Esophagus muscularis mucosa (tissue), 4 donors: ENCODE data around the gene LRMDA. TPM values are rescaled to one million over a fixed set of nuclear protein-coding genes. Genes with fewer than 3 reads are reported as not detected.

Source experiments
- DNase-seq: peaks from one replicate; pipeline ENCODE4 v3.0.0-alpha.2; 2017; ENCODE audit errors: extremely low spot score
- H3K27ac ChIP-seq, 4 donors: fragments of 200-600 bp; sonication (generic); replicated peaks in 1 of 4; 1 replicate in 3 of 4; 2 replicates in 1 of 4; pipeline ENCODE4 v1.5.1; 2016 to 2019; ENCODE audit warnings: mild to moderate bottlenecking in 1 of 4
- H3K27me3 ChIP-seq, 4 donors: fragments of 200-600 bp; sonication (generic); one replicate each; pipeline versions ENCODE4 v1.5.1 to v1.6.0; 2016 to 2019
- H3K36me3 ChIP-seq, 4 donors: fragments of 200-600 bp; sonication (generic); one replicate each; pipeline ENCODE4 v1.5.1; 2016 to 2019
- H3K4me1 ChIP-seq, 4 donors: fragments of 200-600 bp; sonication (generic); one replicate each; pipeline ENCODE4 v1.5.1; 2016 to 2019
- H3K4me3 ChIP-seq, 4 donors: fragments of 200-600 bp; sonication (generic); 1 replicate in 2 of 4; 2 replicates in 2 of 4; pipeline ENCODE4 v1.5.1; 2016 to 2019; ENCODE audit warnings: mild to moderate bottlenecking in 4 of 4, moderate library complexity in 1 of 4
- H3K9me3 ChIP-seq, 4 donors: fragments of 200-600 bp; sonication (generic); 1 replicate in 3 of 4; 2 replicates in 1 of 4; pipeline ENCODE4 v1.5.1; 2016 to 2019
- EP300 ChIP-seq: sonication (generic); formaldehyde crosslinking; IDR thresholded peaks from one replicate; pipeline ENCODE4 v1.6.1; 2017; ENCODE audit warnings: antibody characterized with exemption
- POLR2A ChIP-seq: fragments of 450-650 bp; IDR thresholded peaks from one replicate; pipeline ENCODE4 v1.6.1; 2017; ENCODE audit warnings: antibody characterized with exemption, moderate library complexity, mild to moderate bottlenecking, low read depth
- POLR2AphosphoS5 ChIP-seq, 2 donors: sonication (generic); formaldehyde crosslinking; IDR thresholded peaks; one replicate each; pipeline ENCODE4 v1.6.1; 2017; ENCODE audit warnings: antibody characterized with exemption in 2 of 2
- WGBS: methylation state at CpG from one replicate; pipeline ENCODE4 v1.1.5; 2018; 5-methylcytosine and 5-hydroxymethylcytosine counted together
- intact Hi-C: fragments of 100-400 bp; cut with DNase I; formaldehyde crosslinking; loops from one replicate; pipeline ENCODE4 v1.15.1; 2023
- total RNA-seq, 4 donors: library from RNA; depleted of rRNA; stranded (reverse); fragments of >200 nt; gene quantifications; one replicate each; pipeline versions ENCODE4 v1.1.0 to v1.2.1, GENCODE V29; 2016
- TF ChIP-seq, protein P1 (sequence below), 3 experiments: fragments of 200-600 bp in 2 of 3; fragments of 450-650 bp in 1 of 3; sonication (generic) in 2 of 3; IDR thresholded peaks; one replicate each; pipeline ENCODE4 v1.5.1; 2017 to 2019; ENCODE audit warnings: antibody characterized with exemption in 3 of 3, mild to moderate bottlenecking in 2 of 3, moderate library complexity in 1 of 3

LRMDA gene
- total RNA-seq, 4 donors from 2014 or later, result 14.3 to 34.9 (median 26.5) TPM

GRCh38 chr10:76382381-76382851 is 951.0 kb downstream of the LRMDA start:
- Histone ChIP-seq H3K27me3 (no peaks in the 10 kb centered on the region), H3K4me3 (no peak overlapping the region), H3K27ac (no peak overlapping the region), H3K36me3 (no peaks in the 10 kb centered on the region), H3K4me1 (no peaks in the 10 kb centered on the region), H3K9me3 (no peaks in the 10 kb centered on the region)
- TF ChIP-seq POLR2A (no peak), POLR2AphosphoS5 (IDR thresholded peaks at IDR 0.05) (no peak), EP300 (no peak)
- TF ChIP-seq, protein P1, sequence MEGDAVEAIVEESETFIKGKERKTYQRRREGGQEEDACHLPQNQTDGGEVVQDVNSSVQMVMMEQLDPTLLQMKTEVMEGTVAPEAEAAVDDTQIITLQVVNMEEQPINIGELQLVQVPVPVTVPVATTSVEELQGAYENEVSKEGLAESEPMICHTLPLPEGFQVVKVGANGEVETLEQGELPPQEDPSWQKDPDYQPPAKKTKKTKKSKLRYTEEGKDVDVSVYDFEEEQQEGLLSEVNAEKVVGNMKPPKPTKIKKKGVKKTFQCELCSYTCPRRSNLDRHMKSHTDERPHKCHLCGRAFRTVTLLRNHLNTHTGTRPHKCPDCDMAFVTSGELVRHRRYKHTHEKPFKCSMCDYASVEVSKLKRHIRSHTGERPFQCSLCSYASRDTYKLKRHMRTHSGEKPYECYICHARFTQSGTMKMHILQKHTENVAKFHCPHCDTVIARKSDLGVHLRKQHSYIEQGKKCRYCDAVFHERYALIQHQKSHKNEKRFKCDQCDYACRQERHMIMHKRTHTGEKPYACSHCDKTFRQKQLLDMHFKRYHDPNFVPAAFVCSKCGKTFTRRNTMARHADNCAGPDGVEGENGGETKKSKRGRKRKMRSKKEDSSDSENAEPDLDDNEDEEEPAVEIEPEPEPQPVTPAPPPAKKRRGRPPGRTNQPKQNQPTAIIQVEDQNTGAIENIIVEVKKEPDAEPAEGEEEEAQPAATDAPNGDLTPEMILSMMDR (IDR thresholded peaks at IDR 0.05), result no peak
- intact Hi-C loops, result no loop called here
- DNase-seq, result no peak
- WGBS, result 78% methylated on average over 2 of the region's 2 CpGs

DNA sequence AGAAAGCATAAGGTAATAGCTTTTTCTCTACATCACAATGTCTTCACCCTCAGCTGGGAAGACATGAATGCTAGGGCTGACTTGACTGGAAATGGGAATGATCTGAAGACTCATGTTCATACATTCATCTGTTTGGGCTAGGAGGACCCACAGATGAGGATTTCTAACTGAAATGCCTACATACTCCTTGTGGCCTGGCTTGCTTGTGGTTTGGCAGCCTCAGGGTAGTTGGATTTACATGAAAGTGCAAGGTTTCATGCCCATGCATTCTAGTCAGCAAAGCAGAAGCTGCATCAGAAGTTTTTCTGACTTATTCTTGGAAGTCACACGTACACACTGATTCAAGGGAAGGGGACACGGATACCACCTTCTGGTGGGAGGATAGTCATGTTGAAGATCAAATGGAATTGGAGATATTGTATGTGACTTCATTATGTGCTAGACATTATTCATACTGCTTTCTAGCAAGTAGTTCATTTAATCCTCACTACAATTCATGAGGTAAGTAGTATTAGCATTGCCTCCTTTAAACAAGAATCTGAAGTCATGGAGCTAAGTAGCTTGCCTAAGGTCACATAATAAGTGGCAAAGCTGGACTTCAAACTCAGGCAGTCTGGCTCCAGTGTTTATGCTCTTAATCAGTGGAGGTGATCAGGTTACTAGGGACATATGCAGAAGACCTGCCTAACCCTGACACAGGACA is 957.0 kb downstream of the LRMDA start:
- H3K36me3 ChIP-seq, result no peaks in the 10 kb centered on the region
- intact Hi-C loops, result no loop called here
- no peaks in the 10 kb centered on the region for H3K27me3 ChIP-seq
- H3K4me3 ChIP-seq, result no peak overlapping the region
- WGBS, result 96% methylated on average over 2 of the region's 2 CpGs
- no peak overlapping the region for H3K27ac ChIP-seq
- TF ChIP-seq POLR2AphosphoS5 (IDR thresholded peaks at IDR 0.05), result no peak
- TF ChIP-seq, protein P1 (IDR thresholded peaks at IDR 0.05), result no peak
- no peak for TF ChIP-seq POLR2A
- no peak for TF ChIP-seq EP300
- peaks cover 0 to 2% (median under 1%) of the 10 kb centered on the region in 4 donors for H3K4me1 ChIP-seq
- H3K9me3 ChIP-seq, result no peaks in the 10 kb centered on the region
- no peak for DNase-seq

DNA sequence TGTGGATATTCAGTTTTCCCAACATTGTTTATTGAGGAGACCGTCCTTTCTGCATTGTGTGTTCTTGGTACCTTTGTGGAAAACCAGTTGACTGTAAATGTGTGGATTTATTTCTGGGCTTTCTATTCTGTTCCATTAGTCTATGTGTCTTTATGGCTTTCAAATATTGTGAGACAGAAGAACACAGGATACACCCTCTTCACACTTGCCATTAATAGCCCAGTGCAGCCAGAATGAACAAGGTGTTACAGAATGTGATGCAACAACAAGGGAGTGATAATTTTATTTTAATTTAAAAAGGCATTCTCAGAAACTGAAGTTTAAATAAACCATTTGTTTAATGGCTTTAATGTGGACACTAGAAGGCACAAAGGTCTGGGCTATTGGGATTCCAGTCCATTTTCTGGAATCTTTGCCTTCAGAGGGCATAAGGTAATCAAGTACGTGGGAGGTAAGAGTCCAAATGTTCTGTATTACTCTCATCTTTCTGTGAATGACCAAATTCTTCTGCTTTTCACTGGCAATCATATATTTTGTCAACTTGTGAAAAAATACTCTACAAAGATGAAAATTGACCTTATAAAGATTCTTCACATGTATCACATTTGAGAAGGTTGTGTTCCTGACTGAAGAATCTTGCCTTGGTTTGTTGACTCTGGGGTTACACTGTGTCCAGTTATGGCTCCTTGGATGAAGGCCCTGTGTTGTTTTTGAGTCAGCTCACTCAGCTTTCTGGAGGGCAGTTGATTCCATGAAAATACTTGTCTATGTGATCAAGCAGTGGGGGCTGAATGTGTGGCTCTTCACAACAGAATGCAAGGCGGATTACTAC is 962.7 kb downstream of the LRMDA start:
- no peak for DNase-seq
- no peak for TF ChIP-seq POLR2A
- no peak for TF ChIP-seq EP300
- TF ChIP-seq, protein P1 (IDR thresholded peaks at IDR 0.05), result no peak
- TF ChIP-seq POLR2AphosphoS5 (IDR thresholded peaks at IDR 0.05), result no peak
- Histone ChIP-seq H3K4me1 (peaks cover 7 to 52% (median 38%) of the 10 kb centered on the region in 4 donors), H3K27me3 (no peaks in the 10 kb centered on the region), H3K4me3 (no peak overlapping the region), H3K36me3 (no peaks in the 10 kb centered on the region), H3K27ac (no peak overlapping the region), H3K9me3 (no peaks in the 10 kb centered on the region)
- 92% methylated on average over 3 of the region's 3 CpGs for WGBS
- intact Hi-C loops, result no loop called here

- Histone ChIP-seq H3K36me3 (no peaks in the 10 kb centered on the region), H3K9me3 (no peaks in the 10 kb centered on the region), H3K27ac (no peak overlapping the region), H3K4me1 (peaks cover 7 to 52% (median 38%) of the 10 kb centered on the region in 4 donors), H3K27me3 (no peaks in the 10 kb centered on the region), H3K4me3 (no peak overlapping the region)
- TF ChIP-seq POLR2A (no peak), POLR2AphosphoS5 (IDR thresholded peaks at IDR 0.05) (no peak), EP300 (no peak)
- TF ChIP-seq, protein P1 (IDR thresholded peaks at IDR 0.05), result no peak
- intact Hi-C loops, result no loop called here
- no peak for DNase-seq
Measured at GRCh38 chr10:76394707-76395042, 963.3 kb downstream of the LRMDA start.
